Left ventricle myocardium inferior (tissue), 1 donor: ENCODE measurements around the gene BRD7. TPM values are rescaled to one million over a fixed set of nuclear protein-coding genes. Genes with fewer than 3 reads are reported as not detected.

Experiments
- DNase-seq: peaks from one replicate; pipeline ENCODE4 v3.0.0-alpha.2; 2020
- H3K27ac ChIP-seq: fragments of 200-600 bp; replicated peaks from 2 replicates; pipeline ENCODE4 v1.8.0; 2021
- H3K27me3 ChIP-seq: fragments of 200-600 bp; 2 replicates; pipeline ENCODE4 v1.8.0; 2021; ENCODE audit warnings: low read depth
- H3K36me3 ChIP-seq: fragments of 200-600 bp; 2 replicates; pipeline ENCODE4 v1.8.0; 2021
- H3K4me1 ChIP-seq: fragments of 200-600 bp; 2 replicates; pipeline ENCODE4 v1.8.0; 2021
- H3K4me3 ChIP-seq: fragments of 200-600 bp; 2 replicates; pipeline ENCODE4 v1.8.0; 2021; ENCODE audit warnings: mild to moderate bottlenecking, moderate library complexity
- H3K9me3 ChIP-seq: fragments of 200-600 bp; replicated peaks from 2 replicates; pipeline ENCODE4 v1.8.0; 2021
- intact Hi-C: fragments of 100-400 bp; cut with micrococcal nuclease; formaldehyde crosslinking; loops from one replicate; pipeline ENCODE4 v1.11.0; 2022
- total RNA-seq: library from RNA; stranded (reverse); fragmentation: NEBNext Ultra II Directional; extraction: Animal tissue kit (Norgen Biotek cat#: 25700); gene quantifications from one replicate; pipeline ENCODE4 v1.2.1, GENCODE V29; 2021
- TF ChIP-seq, protein P1 (sequence below): fragments of 200-600 bp; IDR thresholded peaks from 2 replicates; pipeline ENCODE4 v1.8.0; 2021; ENCODE audit warnings: antibody characterized with exemption, mild to moderate bottlenecking, borderline replicate concordance
- donor health status: DM: no; HTN: yes; CAD: no; lungs with severe emphysema.

Gene BRD7
- total RNA-seq, 1 donor from 2014 or later = 52.3 TPM

DNA sequence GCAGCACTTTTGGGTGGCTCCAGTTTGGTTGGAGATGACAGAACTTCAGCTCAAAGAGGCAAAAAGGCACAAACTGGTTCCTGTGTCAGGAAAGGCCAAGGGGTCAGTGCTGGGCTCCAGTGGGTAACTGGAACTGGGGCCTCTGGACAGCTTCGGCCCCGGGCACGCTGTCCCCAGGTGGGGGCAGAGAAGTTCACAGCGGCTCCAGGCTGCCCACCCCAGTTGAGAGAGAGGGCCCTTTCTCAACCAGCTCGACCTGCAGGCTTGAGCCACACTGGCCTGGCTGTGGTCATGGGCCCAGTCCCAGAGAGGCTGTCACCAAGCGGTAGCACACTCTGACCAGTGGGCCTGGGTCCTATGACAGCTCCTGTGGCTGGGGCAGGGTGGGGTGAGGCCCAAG is 77.9 kb downstream of the BRD7 start:
- TF ChIP-seq, protein P1, sequence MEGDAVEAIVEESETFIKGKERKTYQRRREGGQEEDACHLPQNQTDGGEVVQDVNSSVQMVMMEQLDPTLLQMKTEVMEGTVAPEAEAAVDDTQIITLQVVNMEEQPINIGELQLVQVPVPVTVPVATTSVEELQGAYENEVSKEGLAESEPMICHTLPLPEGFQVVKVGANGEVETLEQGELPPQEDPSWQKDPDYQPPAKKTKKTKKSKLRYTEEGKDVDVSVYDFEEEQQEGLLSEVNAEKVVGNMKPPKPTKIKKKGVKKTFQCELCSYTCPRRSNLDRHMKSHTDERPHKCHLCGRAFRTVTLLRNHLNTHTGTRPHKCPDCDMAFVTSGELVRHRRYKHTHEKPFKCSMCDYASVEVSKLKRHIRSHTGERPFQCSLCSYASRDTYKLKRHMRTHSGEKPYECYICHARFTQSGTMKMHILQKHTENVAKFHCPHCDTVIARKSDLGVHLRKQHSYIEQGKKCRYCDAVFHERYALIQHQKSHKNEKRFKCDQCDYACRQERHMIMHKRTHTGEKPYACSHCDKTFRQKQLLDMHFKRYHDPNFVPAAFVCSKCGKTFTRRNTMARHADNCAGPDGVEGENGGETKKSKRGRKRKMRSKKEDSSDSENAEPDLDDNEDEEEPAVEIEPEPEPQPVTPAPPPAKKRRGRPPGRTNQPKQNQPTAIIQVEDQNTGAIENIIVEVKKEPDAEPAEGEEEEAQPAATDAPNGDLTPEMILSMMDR = no peak
- no peak for DNase-seq
- no peaks in the 10 kb centered on the region for H3K36me3 ChIP-seq
- H3K9me3 ChIP-seq = peaks cover 9% of the 10 kb centered on the region
- H3K27me3 ChIP-seq = no peaks in the 10 kb centered on the region
- H3K4me3 ChIP-seq = no peak overlapping the region
- H3K27ac ChIP-seq = no peak overlapping the region
- intact Hi-C loops = no loop called here
- no peaks in the 10 kb centered on the region for H3K4me1 ChIP-seq

- TF ChIP-seq, protein P1 = no peak
- DNase-seq = no peak
- intact Hi-C loops = no loop called here
- Histone ChIP-seq H3K36me3 (no peaks in the 10 kb centered on the region), H3K27ac (no peak overlapping the region), H3K9me3 (peaks cover 9% of the 10 kb centered on the region), H3K27me3 (no peaks in the 10 kb centered on the region), H3K4me1 (no peaks in the 10 kb centered on the region), H3K4me3 (no peak overlapping the region)
Observed at GRCh38 chr16:50289950-50290764, 78.6 kb downstream of the BRD7 start.

DNA sequence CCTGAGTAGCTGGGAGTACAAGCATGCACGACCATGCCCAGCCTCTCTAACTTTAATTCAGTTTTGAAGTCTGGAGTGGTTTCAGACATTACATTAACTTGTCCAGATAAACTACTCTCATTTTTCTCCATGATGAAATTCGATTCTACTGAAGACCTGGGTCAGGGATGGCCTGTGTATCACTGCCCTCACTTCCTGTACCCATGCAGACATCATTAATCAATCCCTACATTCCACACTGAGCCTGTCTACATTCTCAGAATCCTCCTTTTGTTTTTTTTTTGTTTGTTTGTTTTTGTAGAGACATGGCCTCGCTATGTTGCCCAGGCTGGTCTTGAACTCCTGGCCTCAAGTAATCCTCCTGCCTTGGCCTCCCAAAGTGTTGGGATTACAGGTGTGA is 79.9 kb downstream of the BRD7 start:
- H3K9me3 ChIP-seq = peaks cover 9% of the 10 kb centered on the region
- H3K27me3 ChIP-seq = peaks cover 3% of the 10 kb centered on the region
- TF ChIP-seq, protein P1 = no peak
- no peak overlapping the region for H3K27ac ChIP-seq
- DNase-seq = no peak
- no peak overlapping the region for H3K4me3 ChIP-seq
- no peaks in the 10 kb centered on the region for H3K36me3 ChIP-seq
- H3K4me1 ChIP-seq = peaks cover 7% of the 10 kb centered on the region
- intact Hi-C loops = no loop called here

GRCh38 chr16:50288026-50288425 is 80.8 kb downstream of the BRD7 start:
- intact Hi-C loops = no loop called here
- peaks cover 15% of the 10 kb centered on the region for H3K4me1 ChIP-seq

DNA sequence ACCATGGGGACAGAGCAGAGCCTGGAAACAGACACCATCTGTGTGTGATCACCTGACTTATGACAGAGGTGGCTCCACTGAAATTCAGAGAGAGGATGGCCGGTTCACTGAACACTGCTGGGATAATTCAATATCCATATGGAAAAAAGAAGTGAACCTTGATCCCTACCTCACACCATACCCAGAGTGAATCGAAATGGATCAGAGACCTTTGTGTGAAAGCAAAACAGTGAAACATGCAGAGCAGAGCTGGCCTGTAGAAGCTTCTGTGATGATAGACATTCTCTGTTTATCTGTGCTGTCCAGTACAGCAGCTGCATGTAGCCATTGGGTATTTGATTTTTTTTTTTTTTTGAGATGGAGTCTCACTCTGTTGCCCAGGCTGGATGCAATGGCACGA is 82.1 kb downstream of the BRD7 start:
- no peak for DNase-seq
- TF ChIP-seq, protein P1 = no peak
- no peak overlapping the region for H3K27ac ChIP-seq
- no peaks in the 10 kb centered on the region for H3K36me3 ChIP-seq
- H3K4me1 ChIP-seq = peaks cover 23% of the 10 kb centered on the region
- H3K9me3 ChIP-seq = peaks cover 9% of the 10 kb centered on the region
- H3K4me3 ChIP-seq = no peak overlapping the region
- peaks cover 3% of the 10 kb centered on the region for H3K27me3 ChIP-seq
- intact Hi-C loops = no loop called here

More at GRCh38 chr16:50288026-50288425, 80.8 kb downstream of the BRD7 start:
- H3K27ac ChIP-seq = no peak overlapping the region
- peaks cover 9% of the 10 kb centered on the region for H3K9me3 ChIP-seq
- no peaks in the 10 kb centered on the region for H3K36me3 ChIP-seq
- TF ChIP-seq, protein P1 = no peak
- no peak overlapping the region for H3K4me3 ChIP-seq
- no peak for DNase-seq
- peaks cover 3% of the 10 kb centered on the region for H3K27me3 ChIP-seq
